ENCODE data around the gene SLC39A7.
"Not testable (repeated sequence)": the region's sequence is repeated elsewhere in the genome, so short reads cannot be mapped to it uniquely, and the experiment has no call there.

Gene SLC39A7

DNA sequence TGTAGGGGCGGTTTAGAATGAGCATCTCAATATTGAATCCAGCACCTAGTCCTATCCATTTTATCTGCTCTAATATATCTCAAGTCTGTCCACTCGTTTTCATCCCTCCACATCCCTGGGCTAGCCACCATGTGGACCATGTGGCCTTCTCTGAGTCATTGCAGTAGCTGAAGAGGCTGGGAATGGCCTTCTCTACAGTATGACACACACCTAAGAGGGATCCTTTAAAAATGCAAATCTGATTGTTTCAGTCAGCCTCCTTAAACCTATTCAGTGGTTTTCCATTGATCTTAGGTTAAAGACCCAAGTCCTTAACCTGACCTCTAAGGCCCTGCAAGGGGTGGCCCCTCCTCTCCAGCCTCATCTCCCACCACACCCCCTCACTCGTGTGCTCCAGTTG lies 17.0 kb downstream of the SLC39A7 start:
- Mint-ChIP-seq H3K9me3 (peaks cover under 1% of the 10 kb centered on the region), H3K4me1 (peaks cover 9% of the 10 kb centered on the region), H3K27me3 (ENCODE audit: low read depth) (peaks cover 9% of the 10 kb centered on the region), H3K36me3 (ENCODE audit: low read depth) (no peaks in the 10 kb centered on the region), H3K27ac (no peak overlapping the region), H3K4me3 (peak overlapping the region in 1 of 3 experiments; percentile 28)
- TF ChIP-seq, protein P1, sequence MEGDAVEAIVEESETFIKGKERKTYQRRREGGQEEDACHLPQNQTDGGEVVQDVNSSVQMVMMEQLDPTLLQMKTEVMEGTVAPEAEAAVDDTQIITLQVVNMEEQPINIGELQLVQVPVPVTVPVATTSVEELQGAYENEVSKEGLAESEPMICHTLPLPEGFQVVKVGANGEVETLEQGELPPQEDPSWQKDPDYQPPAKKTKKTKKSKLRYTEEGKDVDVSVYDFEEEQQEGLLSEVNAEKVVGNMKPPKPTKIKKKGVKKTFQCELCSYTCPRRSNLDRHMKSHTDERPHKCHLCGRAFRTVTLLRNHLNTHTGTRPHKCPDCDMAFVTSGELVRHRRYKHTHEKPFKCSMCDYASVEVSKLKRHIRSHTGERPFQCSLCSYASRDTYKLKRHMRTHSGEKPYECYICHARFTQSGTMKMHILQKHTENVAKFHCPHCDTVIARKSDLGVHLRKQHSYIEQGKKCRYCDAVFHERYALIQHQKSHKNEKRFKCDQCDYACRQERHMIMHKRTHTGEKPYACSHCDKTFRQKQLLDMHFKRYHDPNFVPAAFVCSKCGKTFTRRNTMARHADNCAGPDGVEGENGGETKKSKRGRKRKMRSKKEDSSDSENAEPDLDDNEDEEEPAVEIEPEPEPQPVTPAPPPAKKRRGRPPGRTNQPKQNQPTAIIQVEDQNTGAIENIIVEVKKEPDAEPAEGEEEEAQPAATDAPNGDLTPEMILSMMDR (IDR thresholded peaks at IDR 0.05; ENCODE audit: unreplicated experiment in 3 of 3), result no peak

DNA sequence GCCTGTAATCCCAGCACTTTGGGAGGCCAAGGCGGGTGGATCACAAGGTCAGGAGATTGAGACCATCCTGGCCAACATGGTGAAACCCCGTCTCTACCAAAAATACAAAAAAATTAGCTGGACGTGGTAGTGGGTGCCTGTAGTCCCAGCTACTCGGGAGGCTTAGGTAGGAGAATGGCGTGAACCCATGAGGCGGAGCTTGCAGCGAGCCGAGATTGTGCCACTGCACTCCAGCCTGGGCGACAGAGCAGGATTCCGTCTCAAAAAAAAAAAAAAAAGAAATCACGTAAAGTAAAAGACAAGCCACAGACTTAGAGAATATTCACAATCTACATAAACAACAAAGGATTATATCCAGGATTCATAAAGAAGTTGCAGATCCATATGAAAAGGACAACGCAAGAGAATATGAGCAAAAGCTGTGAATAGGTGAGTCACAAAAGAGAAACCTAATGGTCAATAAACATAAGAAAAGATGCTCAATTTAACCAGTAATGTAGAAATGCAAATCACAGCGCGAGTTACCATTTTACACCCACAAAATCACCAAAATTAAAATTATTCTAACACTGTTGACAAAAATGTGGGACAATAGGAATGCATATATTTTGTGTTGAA lies 25.9 kb downstream of the SLC39A7 start:
- H3K4me3 Mint-ChIP-seq; H3K36me3 Mint-ChIP-seq (ENCODE audit: low read depth); H3K27ac Mint-ChIP-seq: not testable (repeated sequence)

DNA sequence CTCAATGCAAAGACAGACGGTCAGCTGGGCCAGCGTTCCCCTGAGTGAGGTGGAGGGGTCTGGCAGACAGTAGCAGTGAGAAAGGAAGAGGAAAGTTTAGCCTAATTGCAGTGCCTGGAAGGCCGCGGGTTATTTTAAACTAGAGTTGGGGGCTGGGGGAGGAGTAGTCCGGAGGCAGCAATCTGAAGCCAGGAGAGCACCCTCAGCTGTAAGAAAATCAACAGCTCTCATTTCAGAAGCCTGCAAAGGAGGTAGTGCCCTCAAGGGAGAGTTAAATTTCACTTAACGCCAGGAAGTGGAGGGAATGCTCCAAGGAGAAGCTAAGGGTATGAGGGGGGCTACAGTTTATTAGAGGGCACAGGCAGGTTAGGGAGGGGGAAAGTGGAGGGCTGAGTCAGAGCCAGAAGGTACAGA lies 34.6 kb downstream of the SLC39A7 start:
- Mint-ChIP-seq H3K4me1 (peaks cover 21% of the 10 kb centered on the region), H3K27ac (peak overlapping the region; percentile 27 to 87 (median 55)), H3K9me3 (no peaks in the 10 kb centered on the region), H3K36me3 (ENCODE audit: low read depth) (no peaks in the 10 kb centered on the region), H3K4me3 (peak overlapping the region in 1 of 3 experiments; percentile 48), H3K27me3 (ENCODE audit: low read depth) (peaks cover 8% of the 10 kb centered on the region)
- TF ChIP-seq, protein P1 (IDR thresholded peaks at IDR 0.05; ENCODE audit: unreplicated experiment in 3 of 3), result no peak

More for the DNA sequence above, 25.9 kb downstream of the SLC39A7 start:
- peaks cover 16% of the 10 kb centered on the region for H3K27me3 Mint-ChIP-seq (ENCODE audit: low read depth)
- not testable (repeated sequence) for H3K4me1 Mint-ChIP-seq, H3K9me3 Mint-ChIP-seq

DNA sequence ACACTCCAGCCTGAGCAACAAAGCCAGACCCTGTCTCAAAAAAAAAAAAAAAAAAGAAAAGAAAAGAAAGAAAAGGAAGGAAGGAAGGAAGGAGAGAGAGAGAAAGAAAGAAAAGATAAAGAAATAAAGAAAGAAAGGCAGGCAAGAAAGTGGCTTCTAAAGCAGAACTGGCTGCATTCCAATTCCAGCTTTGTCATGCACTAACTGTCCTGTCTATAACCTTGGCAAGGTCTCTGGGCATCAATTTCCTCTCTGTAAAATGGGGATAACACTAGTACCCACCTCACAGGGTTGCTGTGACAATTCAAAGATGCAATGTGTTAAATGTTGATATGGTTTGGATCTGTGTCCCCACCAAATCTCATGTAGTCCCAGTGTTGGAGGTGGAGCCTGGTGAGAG lies 35.7 kb downstream of the SLC39A7 start:
- Mint-ChIP-seq H3K4me3 (no peak overlapping the region), H3K4me1 (peaks cover 21% of the 10 kb centered on the region), H3K27ac (no peak overlapping the region), H3K27me3 (ENCODE audit: low read depth) (peaks cover 13% of the 10 kb centered on the region), H3K36me3 (ENCODE audit: low read depth) (no peaks in the 10 kb centered on the region), H3K9me3 (no peaks in the 10 kb centered on the region)
- TF ChIP-seq, protein P1 (IDR thresholded peaks at IDR 0.05; ENCODE audit: unreplicated experiment in 3 of 3), result no peak

DNA sequence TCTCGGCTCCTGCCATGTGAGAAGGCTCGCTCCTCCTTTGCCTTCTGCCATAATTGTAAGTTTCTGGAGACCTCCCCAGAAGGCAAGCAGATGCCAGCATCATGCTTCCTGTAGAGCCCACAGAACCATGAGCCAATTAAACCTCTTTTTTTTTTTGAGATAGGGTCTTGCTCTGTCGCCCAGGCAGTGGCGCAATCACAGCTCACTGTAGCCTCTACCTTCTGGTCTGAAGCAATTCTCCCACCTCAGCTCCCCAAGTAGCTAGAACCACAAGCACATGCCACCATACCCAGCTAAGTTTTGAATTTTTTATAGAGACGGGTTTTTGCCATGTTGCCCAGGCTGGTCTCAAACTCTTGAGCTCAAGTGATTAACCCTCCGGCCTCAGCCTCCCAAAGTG lies 36.2 kb downstream of the SLC39A7 start:
- TF ChIP-seq, protein P1 (IDR thresholded peaks at IDR 0.05; ENCODE audit: unreplicated experiment in 3 of 3), result no peak
- Mint-ChIP-seq H3K4me3 (no peak overlapping the region), H3K27ac (no peak overlapping the region), H3K27me3 (ENCODE audit: low read depth) (peaks cover 13% of the 10 kb centered on the region), H3K4me1 (peaks cover 21% of the 10 kb centered on the region), H3K9me3 (no peaks in the 10 kb centered on the region), H3K36me3 (ENCODE audit: low read depth) (no peaks in the 10 kb centered on the region)

DNA sequence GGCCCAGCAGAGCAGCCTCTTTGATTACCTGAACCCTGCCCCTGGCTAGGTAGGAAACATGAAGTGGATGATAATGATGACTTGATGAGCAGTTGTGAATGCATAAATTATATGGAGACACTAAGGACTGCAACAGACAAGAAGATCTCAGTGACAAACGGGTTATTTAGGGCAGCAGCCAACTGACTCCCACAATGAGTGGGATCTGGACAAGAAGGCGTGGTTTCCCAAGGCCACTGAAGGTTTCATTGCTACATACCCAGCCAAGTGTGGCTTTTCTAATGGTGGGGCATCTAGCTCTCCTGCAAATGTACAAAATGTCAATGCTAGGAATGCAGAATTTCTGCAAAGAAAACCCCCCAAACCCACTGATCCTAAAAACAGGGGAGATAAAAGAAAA lies 37.1 kb downstream of the SLC39A7 start:
- TF ChIP-seq, protein P1 (IDR thresholded peaks at IDR 0.05; ENCODE audit: unreplicated experiment in 3 of 3), result no peak
- no peaks in the 10 kb centered on the region for H3K36me3 Mint-ChIP-seq (ENCODE audit: low read depth)
- peaks cover 17% of the 10 kb centered on the region for H3K4me1 Mint-ChIP-seq
- peaks cover 20% of the 10 kb centered on the region for H3K27me3 Mint-ChIP-seq (ENCODE audit: low read depth)
- H3K9me3 Mint-ChIP-seq, result no peaks in the 10 kb centered on the region
- no peak overlapping the region for H3K4me3 Mint-ChIP-seq
- H3K27ac Mint-ChIP-seq, result peak overlapping the region in 1 of 3 experiments; percentile 6
